Esophagus muscularis mucosa (tissue), 4 donors: ENCODE measurements around the gene PSME1. TPM values are rescaled to one million over a fixed set of nuclear protein-coding genes. Genes with fewer than 3 reads are reported as not detected.

Experiments used
- DNase-seq: peaks from one replicate; pipeline ENCODE4 v3.0.0-alpha.2; 2017; ENCODE audit errors: extremely low spot score
- H3K27ac ChIP-seq, 4 donors: fragments of 200-600 bp; sonication (generic); replicated peaks in 1 of 4; 1 replicate in 3 of 4; 2 replicates in 1 of 4; pipeline ENCODE4 v1.5.1; 2016 to 2019; ENCODE audit warnings: mild to moderate bottlenecking in 1 of 4
- H3K27me3 ChIP-seq, 4 donors: fragments of 200-600 bp; sonication (generic); one replicate each; pipeline versions ENCODE4 v1.5.1 to v1.6.0; 2016 to 2019
- H3K36me3 ChIP-seq, 4 donors: fragments of 200-600 bp; sonication (generic); one replicate each; pipeline ENCODE4 v1.5.1; 2016 to 2019
- H3K4me1 ChIP-seq, 4 donors: fragments of 200-600 bp; sonication (generic); one replicate each; pipeline ENCODE4 v1.5.1; 2016 to 2019
- H3K4me3 ChIP-seq, 4 donors: fragments of 200-600 bp; sonication (generic); 1 replicate in 2 of 4; 2 replicates in 2 of 4; pipeline ENCODE4 v1.5.1; 2016 to 2019; ENCODE audit warnings: mild to moderate bottlenecking in 4 of 4, moderate library complexity in 1 of 4
- H3K9me3 ChIP-seq, 4 donors: fragments of 200-600 bp; sonication (generic); 1 replicate in 3 of 4; 2 replicates in 1 of 4; pipeline ENCODE4 v1.5.1; 2016 to 2019
- EP300 ChIP-seq: sonication (generic); formaldehyde crosslinking; IDR thresholded peaks from one replicate; pipeline ENCODE4 v1.6.1; 2017; ENCODE audit warnings: antibody characterized with exemption
- POLR2A ChIP-seq: fragments of 450-650 bp; IDR thresholded peaks from one replicate; pipeline ENCODE4 v1.6.1; 2017; ENCODE audit warnings: antibody characterized with exemption, moderate library complexity, mild to moderate bottlenecking, low read depth
- POLR2AphosphoS5 ChIP-seq, 2 donors: sonication (generic); formaldehyde crosslinking; IDR thresholded peaks; one replicate each; pipeline ENCODE4 v1.6.1; 2017; ENCODE audit warnings: antibody characterized with exemption in 2 of 2
- WGBS: methylation state at CpG from one replicate; pipeline ENCODE4 v1.1.5; 2018; 5-methylcytosine and 5-hydroxymethylcytosine counted together
- intact Hi-C: fragments of 100-400 bp; cut with DNase I; formaldehyde crosslinking; loops from one replicate; pipeline ENCODE4 v1.15.1; 2023
- total RNA-seq, 4 donors: library from RNA; depleted of rRNA; stranded (reverse); fragments of >200 nt; gene quantifications; one replicate each; pipeline versions ENCODE4 v1.1.0 to v1.2.1, GENCODE V29; 2016
- TF ChIP-seq, protein P1 (sequence below), 3 experiments: fragments of 200-600 bp in 2 of 3; fragments of 450-650 bp in 1 of 3; sonication (generic) in 2 of 3; IDR thresholded peaks; one replicate each; pipeline ENCODE4 v1.5.1; 2017 to 2019; ENCODE audit warnings: antibody characterized with exemption in 3 of 3, mild to moderate bottlenecking in 2 of 3, moderate library complexity in 1 of 3

Gene PSME1
- total RNA-seq, 4 donors from 2014 or later = 129 to 158 (median 143) TPM

- Histone ChIP-seq H3K36me3 (peaks cover 22 to 65% (median 62%) of the 10 kb centered on the region in 4 donors), H3K4me1 (peaks cover 14 to 31% (median 28%) of the 10 kb centered on the region in 4 donors), H3K4me3 (no peak overlapping the region), H3K9me3 (no peaks in the 10 kb centered on the region), H3K27ac (no peak overlapping the region), H3K27me3 (no peaks in the 10 kb centered on the region)
- intact Hi-C loops = no loop called here
- WGBS = 95% methylated on average over 5 of the region's 5 CpGs
- no peak for DNase-seq
- TF ChIP-seq POLR2AphosphoS5 (IDR thresholded peaks at IDR 0.05) = no peak
Measured at GRCh38 chr14:24176599-24176998, 40.6 kb downstream of the PSME1 start.

- Histone ChIP-seq H3K4me3 (no peak overlapping the region), H3K4me1 (peaks cover 11 to 24% (median 21%) of the 10 kb centered on the region in 4 donors), H3K9me3 (no peaks in the 10 kb centered on the region), H3K36me3 (peaks cover 22 to 70% (median 68%) of the 10 kb centered on the region in 4 donors), H3K27me3 (no peaks in the 10 kb centered on the region), H3K27ac (no peak overlapping the region)
- intact Hi-C loops = no loop called here
- TF ChIP-seq, protein P1, sequence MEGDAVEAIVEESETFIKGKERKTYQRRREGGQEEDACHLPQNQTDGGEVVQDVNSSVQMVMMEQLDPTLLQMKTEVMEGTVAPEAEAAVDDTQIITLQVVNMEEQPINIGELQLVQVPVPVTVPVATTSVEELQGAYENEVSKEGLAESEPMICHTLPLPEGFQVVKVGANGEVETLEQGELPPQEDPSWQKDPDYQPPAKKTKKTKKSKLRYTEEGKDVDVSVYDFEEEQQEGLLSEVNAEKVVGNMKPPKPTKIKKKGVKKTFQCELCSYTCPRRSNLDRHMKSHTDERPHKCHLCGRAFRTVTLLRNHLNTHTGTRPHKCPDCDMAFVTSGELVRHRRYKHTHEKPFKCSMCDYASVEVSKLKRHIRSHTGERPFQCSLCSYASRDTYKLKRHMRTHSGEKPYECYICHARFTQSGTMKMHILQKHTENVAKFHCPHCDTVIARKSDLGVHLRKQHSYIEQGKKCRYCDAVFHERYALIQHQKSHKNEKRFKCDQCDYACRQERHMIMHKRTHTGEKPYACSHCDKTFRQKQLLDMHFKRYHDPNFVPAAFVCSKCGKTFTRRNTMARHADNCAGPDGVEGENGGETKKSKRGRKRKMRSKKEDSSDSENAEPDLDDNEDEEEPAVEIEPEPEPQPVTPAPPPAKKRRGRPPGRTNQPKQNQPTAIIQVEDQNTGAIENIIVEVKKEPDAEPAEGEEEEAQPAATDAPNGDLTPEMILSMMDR (IDR thresholded peaks at IDR 0.05) = no peak
- TF ChIP-seq EP300 = no peak
- DNase-seq = no peak
- WGBS = 88% methylated on average over 11 of the region's 12 CpGs
Measured at GRCh38 chr14:24177041-24177825, 41.2 kb downstream of the PSME1 start.

GRCh38 chr14:24177891-24178290 is 41.9 kb downstream of the PSME1 start:
- intact Hi-C loops = no loop called here
- no peak for DNase-seq
- H3K9me3 ChIP-seq = no peaks in the 10 kb centered on the region
- H3K27ac ChIP-seq = peak overlapping the region in 1 of 4 donors; percentile 81
- no peaks in the 10 kb centered on the region for H3K27me3 ChIP-seq
- no peak overlapping the region for H3K4me3 ChIP-seq
- WGBS = 95% methylated on average over 14 of the region's 14 CpGs
- H3K4me1 ChIP-seq = peaks cover 11 to 18% (median 16%) of the 10 kb centered on the region in 4 donors
- TF ChIP-seq, protein P1 (IDR thresholded peaks at IDR 0.05) = no peak
- H3K36me3 ChIP-seq = peaks cover 27 to 76% (median 73%) of the 10 kb centered on the region in 4 donors

- H3K27me3 ChIP-seq = no peaks in the 10 kb centered on the region
- no peaks in the 10 kb centered on the region for H3K9me3 ChIP-seq
- DNase-seq = no peak
- peaks cover 34 to 80% (median 75%) of the 10 kb centered on the region in 4 donors for H3K36me3 ChIP-seq
- intact Hi-C loops = no loop called here
- WGBS = 82% methylated on average over 11 of the region's 12 CpGs
- no peak overlapping the region for H3K4me3 ChIP-seq
- TF ChIP-seq POLR2A (no peak), POLR2AphosphoS5 (IDR thresholded peaks at IDR 0.05) (no peak), EP300 (no peak)
- TF ChIP-seq, protein P1 (IDR thresholded peaks at IDR 0.05) = no peak
- H3K4me1 ChIP-seq = peaks cover 11 to 17% (median 16%) of the 10 kb centered on the region in 4 donors
- peak overlapping the region; percentile 72 to 81 (median 76) for H3K27ac ChIP-seq
Measured at GRCh38 chr14:24178399-24179178, 42.6 kb downstream of the PSME1 start.

DNA sequence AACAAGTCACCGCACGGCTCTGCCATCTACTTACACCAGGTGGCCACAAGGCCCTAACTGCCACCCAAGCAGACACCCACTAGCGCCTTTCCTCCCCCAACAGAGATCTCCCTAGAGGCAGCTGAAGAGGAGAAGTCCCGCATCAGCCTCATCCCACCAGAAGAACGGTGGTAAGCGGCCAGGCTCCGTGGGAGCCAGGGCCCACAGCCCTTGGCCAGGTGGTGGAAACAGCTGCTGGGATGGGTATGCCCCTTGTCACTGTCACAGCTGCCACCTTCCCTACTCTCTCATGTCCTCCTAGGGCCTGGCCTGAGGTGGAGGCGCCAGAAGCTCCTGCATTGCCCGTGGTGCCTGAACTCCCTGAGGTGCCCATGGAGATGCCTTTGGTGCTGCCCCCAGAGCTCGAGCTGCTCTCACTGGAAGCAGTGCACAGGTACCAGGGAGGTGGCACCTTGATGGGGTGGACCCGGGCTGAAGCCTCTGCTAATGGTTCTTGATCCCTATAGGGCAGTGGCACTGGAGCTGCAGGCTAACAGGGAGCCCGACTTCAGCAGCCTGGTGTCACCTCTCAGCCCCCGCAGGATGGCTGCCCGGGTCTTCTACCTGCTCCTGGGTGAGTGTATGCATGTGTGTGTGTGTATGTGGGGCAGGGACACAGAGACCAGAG is 43.4 kb downstream of the PSME1 start:
- H3K36me3 ChIP-seq = peaks cover 42 to 89% (median 82%) of the 10 kb centered on the region in 4 donors
- intact Hi-C loops = no loop called here
- no peak for DNase-seq
- no peaks in the 10 kb centered on the region for H3K27me3 ChIP-seq
- H3K27ac ChIP-seq = peak overlapping the region; percentile 72 to 81 (median 76)
- H3K9me3 ChIP-seq = no peaks in the 10 kb centered on the region
- 89% methylated on average over 9 of the region's 14 CpGs for WGBS
- H3K4me3 ChIP-seq = no peak overlapping the region
- TF ChIP-seq EP300 (no peak), POLR2AphosphoS5 (IDR thresholded peaks at IDR 0.05) (no peak), POLR2A (no peak)
- TF ChIP-seq, protein P1 (IDR thresholded peaks at IDR 0.05) = no peak
- peaks cover 11 to 17% (median 16%) of the 10 kb centered on the region in 4 donors for H3K4me1 ChIP-seq
